SHP77 treated with DMSO at 0.1 percent for 48 hours (cell line): Measurements from ENCODE around the gene PPFIBP2.

Source experiments
- DNase-seq: peaks from one replicate; lab custom pipeline; 2025; lab: John Stamatoyannopoulos, UW

Gene PPFIBP2

GRCh38 chr11:7603031-7603781, 89.4 kb downstream of the PPFIBP2 start:
- DNase-seq: no peak

GRCh38 chr11:7604331-7604955, 90.6 kb downstream of the PPFIBP2 start:
- DNase-seq: no peak

GRCh38 chr11:7605186-7605943, 91.6 kb downstream of the PPFIBP2 start:
- no peak for DNase-seq

- DNase-seq: no peak
Observed at GRCh38 chr11:7606496-7606895, 92.7 kb downstream of the PPFIBP2 start.

GRCh38 chr11:7609015-7609414, 95.2 kb downstream of the PPFIBP2 start:
- no peak for DNase-seq

- no peak for DNase-seq
Observed at GRCh38 chr11:7609521-7609920, 95.7 kb downstream of the PPFIBP2 start.

- DNase-seq: no peak
Observed at GRCh38 chr11:7610393-7610792, 96.6 kb downstream of the PPFIBP2 start.

- DNase-seq: no peak
Observed at GRCh38 chr11:7611411-7611810, 97.6 kb downstream of the PPFIBP2 start.

GRCh38 chr11:7612056-7612660, 98.4 kb downstream of the PPFIBP2 start:
- DNase-seq: no peak

GRCh38 chr11:7612661-7613393, 99.0 kb downstream of the PPFIBP2 start:
- no peak for DNase-seq

- DNase-seq: no peak
Observed at GRCh38 chr11:7613394-7613720, 99.6 kb downstream of the PPFIBP2 start.

GRCh38 chr11:7614656-7615055, 100.9 kb downstream of the PPFIBP2 start:
- DNase-seq: no peak

GRCh38 chr11:7617032-7617431, 103.2 kb downstream of the PPFIBP2 start:
- DNase-seq: no peak

- DNase-seq: no peak
Observed at GRCh38 chr11:7619322-7619721, 105.5 kb downstream of the PPFIBP2 start.

- DNase-seq: no peak
Observed at GRCh38 chr11:7621090-7621489, 107.3 kb downstream of the PPFIBP2 start.

GRCh38 chr11:7621554-7621953, 107.8 kb downstream of the PPFIBP2 start:
- no peak for DNase-seq

GRCh38 chr11:7622721-7623120, 108.9 kb downstream of the PPFIBP2 start:
- no peak for DNase-seq

- DNase-seq: no peak
Observed at GRCh38 chr11:7628660-7629059, 114.9 kb downstream of the PPFIBP2 start.

GRCh38 chr11:7630002-7630401, 116.2 kb downstream of the PPFIBP2 start:
- no peak for DNase-seq

GRCh38 chr11:7632211-7632610, 118.4 kb downstream of the PPFIBP2 start:
- DNase-seq: no peak

GRCh38 chr11:7635137-7635536, 121.3 kb downstream of the PPFIBP2 start:
- DNase-seq: no peak

- DNase-seq: no peak
Observed at GRCh38 chr11:7635708-7636107, 121.9 kb downstream of the PPFIBP2 start.
